ENCODE results near the gene COG4. TPM values are rescaled to one million over a fixed set of nuclear protein-coding genes. Genes with fewer than 3 reads are reported as not detected.

Gene COG4
- total RNA-seq, 3 donors from 2014 or later, result 36.4 to 46.1 (median 41.3) TPM

DNA sequence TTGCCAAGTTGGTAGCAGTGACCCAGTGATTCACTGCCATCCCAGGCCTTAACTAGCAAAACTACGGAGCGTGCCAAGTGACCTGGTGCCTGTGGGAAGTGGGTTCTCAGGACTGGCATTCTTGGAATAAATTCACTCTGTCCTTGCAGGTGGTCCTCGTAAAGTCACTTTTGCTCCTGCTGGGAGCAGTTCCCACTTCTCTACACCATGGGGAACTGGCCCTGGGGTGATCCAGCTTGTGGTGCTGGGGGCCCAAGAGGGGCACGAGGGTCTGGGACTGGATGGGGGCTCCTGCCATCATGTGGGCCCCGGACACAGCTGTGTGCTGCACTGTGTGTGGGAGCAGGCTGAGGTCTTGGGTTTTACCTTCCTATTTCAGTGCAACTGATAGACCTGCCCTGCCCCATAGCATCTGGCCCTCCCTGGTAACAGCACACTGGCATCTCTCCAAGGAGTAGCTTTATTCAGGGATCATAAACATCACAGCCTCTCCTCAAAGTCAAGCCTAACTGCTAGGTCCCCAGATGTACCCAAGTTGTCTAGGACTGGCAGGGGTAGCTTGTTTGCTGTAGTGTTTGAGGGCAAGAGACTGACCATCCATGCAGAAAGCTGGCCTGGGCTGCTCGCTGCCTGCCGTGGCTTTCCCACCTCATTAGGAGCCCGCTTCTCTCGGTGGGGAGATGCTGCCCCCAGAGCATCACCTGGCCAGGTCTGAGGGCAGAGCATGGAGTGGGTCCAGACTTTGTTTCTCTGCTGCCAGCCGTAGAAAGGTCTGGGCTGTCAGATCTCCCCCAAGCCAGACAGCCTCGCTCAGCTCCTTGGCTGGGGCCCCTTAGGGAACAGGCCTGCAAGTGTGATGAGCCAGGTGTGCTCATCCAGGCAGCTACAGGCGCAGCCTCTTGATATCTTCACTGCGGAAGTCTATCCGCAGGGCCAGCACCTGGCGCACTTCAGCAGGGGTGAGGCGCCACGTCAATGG, 42.9 kb downstream of the COG4 start:
- no peak for TF ChIP-seq POLR2AphosphoS5 (IDR thresholded peaks at IDR 0.05)
- TF ChIP-seq, protein P1, sequence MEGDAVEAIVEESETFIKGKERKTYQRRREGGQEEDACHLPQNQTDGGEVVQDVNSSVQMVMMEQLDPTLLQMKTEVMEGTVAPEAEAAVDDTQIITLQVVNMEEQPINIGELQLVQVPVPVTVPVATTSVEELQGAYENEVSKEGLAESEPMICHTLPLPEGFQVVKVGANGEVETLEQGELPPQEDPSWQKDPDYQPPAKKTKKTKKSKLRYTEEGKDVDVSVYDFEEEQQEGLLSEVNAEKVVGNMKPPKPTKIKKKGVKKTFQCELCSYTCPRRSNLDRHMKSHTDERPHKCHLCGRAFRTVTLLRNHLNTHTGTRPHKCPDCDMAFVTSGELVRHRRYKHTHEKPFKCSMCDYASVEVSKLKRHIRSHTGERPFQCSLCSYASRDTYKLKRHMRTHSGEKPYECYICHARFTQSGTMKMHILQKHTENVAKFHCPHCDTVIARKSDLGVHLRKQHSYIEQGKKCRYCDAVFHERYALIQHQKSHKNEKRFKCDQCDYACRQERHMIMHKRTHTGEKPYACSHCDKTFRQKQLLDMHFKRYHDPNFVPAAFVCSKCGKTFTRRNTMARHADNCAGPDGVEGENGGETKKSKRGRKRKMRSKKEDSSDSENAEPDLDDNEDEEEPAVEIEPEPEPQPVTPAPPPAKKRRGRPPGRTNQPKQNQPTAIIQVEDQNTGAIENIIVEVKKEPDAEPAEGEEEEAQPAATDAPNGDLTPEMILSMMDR (IDR thresholded peaks at IDR 0.05), result no peak
- no peak for TF ChIP-seq POLR2A (IDR thresholded peaks at IDR 0.05)
- Histone ChIP-seq H3K36me3 (peaks cover 16% of the 10 kb centered on the region), H3K9me3 (no peaks in the 10 kb centered on the region), H3K4me3 (no peak overlapping the region), H3K27ac (no peak overlapping the region), H3K27me3 (no peaks in the 10 kb centered on the region), H3K4me1 (no peaks in the 10 kb centered on the region)
- no peak for DNase-seq (ENCODE audit: low spot score in 2 of 2)
- intact Hi-C loops (cut with DNase I; ENCODE audit: low total_unique reads), result no loop called here

DNA sequence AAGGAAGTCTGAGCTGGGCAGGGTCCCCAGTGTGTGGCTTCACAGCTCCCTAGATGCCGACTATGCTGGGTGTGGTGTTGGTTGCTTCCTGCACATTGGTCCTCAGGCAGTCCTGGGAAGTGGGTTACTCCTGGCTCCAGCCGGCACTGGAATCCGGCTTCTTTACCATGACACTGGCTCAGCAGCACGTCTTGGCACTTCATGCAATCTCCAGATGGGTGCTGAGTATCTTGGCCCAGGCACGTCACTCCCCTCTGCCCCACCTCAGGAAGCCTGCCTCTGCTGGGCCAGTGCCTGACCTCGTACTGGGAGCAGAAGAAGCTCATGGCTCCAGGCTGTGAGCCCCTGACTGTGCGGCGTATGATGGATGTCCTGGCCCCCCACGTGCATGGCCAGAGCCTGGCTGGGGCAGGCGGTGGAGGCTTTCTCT, 44.4 kb downstream of the COG4 start:
- no peak for TF ChIP-seq POLR2AphosphoS5 (IDR thresholded peaks at IDR 0.05)
- TF ChIP-seq, protein P1 (IDR thresholded peaks at IDR 0.05), result no peak
- TF ChIP-seq POLR2A (IDR thresholded peaks at IDR 0.05), result no peak
- H3K36me3 ChIP-seq, result peaks cover 16% of the 10 kb centered on the region

DNA sequence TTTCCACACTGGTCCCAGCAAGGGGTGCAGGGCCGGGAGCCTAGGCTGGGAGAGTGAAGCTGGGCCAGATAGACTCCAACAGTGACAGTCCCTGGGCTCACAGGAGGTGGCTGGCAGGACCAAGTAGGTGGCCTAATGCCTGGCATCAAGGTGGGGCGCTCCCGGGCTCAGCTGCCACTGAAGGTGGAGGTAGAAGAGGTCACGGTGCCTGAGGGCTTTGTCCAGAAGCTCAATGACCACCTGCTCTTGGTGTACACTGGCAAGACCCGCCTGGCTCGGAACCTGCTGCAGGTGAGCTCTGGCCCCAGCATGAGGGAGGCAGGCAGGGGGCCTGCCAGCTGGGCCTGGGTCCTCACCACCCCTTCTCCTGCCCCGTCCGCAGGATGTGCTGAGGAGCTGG, 45.2 kb downstream of the COG4 start:
- intact Hi-C loops (cut with DNase I; ENCODE audit: low total_unique reads), result no loop called here
- Histone ChIP-seq H3K27ac (no peak overlapping the region), H3K4me1 (no peaks in the 10 kb centered on the region), H3K36me3 (peaks cover 16% of the 10 kb centered on the region), H3K9me3 (no peaks in the 10 kb centered on the region), H3K27me3 (no peaks in the 10 kb centered on the region), H3K4me3 (no peak overlapping the region)
- TF ChIP-seq, protein P1 (IDR thresholded peaks at IDR 0.05), result no peak
- TF ChIP-seq POLR2A (IDR thresholded peaks at IDR 0.05), result no peak
- no peak for TF ChIP-seq POLR2AphosphoS5 (IDR thresholded peaks at IDR 0.05)
- no peak for DNase-seq (ENCODE audit: low spot score in 2 of 2)

More for the DNA sequence above, 44.4 kb downstream of the COG4 start:
- H3K27ac ChIP-seq, result peak overlapping the region in 1 of 2 donors; percentile 32
- intact Hi-C loops (cut with DNase I; ENCODE audit: low total_unique reads), result no loop called here
- no peaks in the 10 kb centered on the region for H3K27me3 ChIP-seq
- no peak for DNase-seq (ENCODE audit: low spot score in 2 of 2)
- no peaks in the 10 kb centered on the region for H3K9me3 ChIP-seq
- H3K4me1 ChIP-seq, result no peaks in the 10 kb centered on the region
- no peak overlapping the region for H3K4me3 ChIP-seq

DNA sequence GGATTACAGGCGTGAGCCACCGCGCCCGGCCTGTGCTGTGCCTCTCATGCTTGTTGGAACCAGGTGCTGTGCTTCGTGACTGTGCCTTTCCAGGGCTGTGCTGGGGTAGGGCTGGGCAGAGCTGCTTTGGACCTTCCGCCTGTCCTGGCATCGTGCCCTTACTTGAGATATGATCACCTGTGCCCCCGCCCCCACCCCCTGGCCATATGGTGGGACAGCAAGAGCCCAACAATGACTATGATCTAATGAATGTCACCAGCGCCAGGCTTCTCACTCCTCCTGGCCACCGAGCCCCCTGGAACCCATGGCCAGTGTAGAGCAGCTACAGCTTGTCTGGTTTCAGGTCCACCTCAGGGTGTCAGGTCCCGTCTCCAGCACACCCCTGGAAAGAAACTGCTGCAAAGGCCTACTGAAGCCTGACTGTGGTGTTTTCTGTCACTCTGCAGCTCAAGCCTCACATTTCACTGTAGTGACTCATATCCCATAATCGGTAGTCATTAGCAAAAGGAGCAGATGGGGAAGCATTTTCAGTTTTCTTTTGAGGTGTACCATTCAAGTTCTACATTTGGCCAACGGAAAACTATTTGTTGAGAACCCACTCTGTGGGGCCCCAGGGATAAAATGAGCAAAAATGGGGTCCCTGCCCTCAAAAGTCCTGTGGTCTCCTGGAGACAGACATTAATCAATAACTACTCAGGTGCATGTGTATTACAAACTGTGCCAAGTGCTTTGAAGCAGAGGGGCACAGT, 46.9 kb downstream of the COG4 start:
- H3K4me3 ChIP-seq, result no peak overlapping the region
- H3K36me3 ChIP-seq, result peaks cover 16% of the 10 kb centered on the region
- DNase-seq (ENCODE audit: low spot score in 2 of 2), result no peak
- TF ChIP-seq, protein P1 (IDR thresholded peaks at IDR 0.05), result no peak
- TF ChIP-seq POLR2A (IDR thresholded peaks at IDR 0.05) (no peak), POLR2AphosphoS5 (IDR thresholded peaks at IDR 0.05) (no peak)
- no peak overlapping the region for H3K27ac ChIP-seq
- no peaks in the 10 kb centered on the region for H3K27me3 ChIP-seq
- no peaks in the 10 kb centered on the region for H3K4me1 ChIP-seq
- intact Hi-C loops (cut with DNase I; ENCODE audit: low total_unique reads), result no loop called here
- H3K9me3 ChIP-seq, result no peaks in the 10 kb centered on the region

All from breast epithelium (tissue), 4 donors.